Posterior vena cava (tissue), 2 donors: ENCODE measurements around the gene TBL2. TPM values are rescaled to one million over a fixed set of nuclear protein-coding genes. Genes with fewer than 3 reads are reported as not detected.

Experiments
- DNase-seq: peaks from one replicate; pipeline ENCODE4 v3.0.0-alpha.2; 2020; ENCODE audit warnings: low spot score
- intact Hi-C, 2 donors: fragments of 100-400 bp; cut with DNase I; formaldehyde crosslinking; loops; one replicate each; pipeline versions ENCODE4 v1.14.1 to v1.14.2; 2022 to 2023
- total RNA-seq, 2 donors: library from RNA; stranded (reverse); fragmentation: NEBNext Ultra II Directional; extraction: Animal tissue kit (Norgen Biotek cat#: 25700); gene quantifications; one replicate each; pipeline ENCODE4 v1.2.1, GENCODE V29; 2021
- donor health status: DM: yes; HTN: yes; CAD: no.
- donor health status: DM: yes; HTN: yes; CAD: no.

TBL2 gene
- total RNA-seq, 2 donors from 2014 or later = 21.7 to 24.4 TPM

DNA sequence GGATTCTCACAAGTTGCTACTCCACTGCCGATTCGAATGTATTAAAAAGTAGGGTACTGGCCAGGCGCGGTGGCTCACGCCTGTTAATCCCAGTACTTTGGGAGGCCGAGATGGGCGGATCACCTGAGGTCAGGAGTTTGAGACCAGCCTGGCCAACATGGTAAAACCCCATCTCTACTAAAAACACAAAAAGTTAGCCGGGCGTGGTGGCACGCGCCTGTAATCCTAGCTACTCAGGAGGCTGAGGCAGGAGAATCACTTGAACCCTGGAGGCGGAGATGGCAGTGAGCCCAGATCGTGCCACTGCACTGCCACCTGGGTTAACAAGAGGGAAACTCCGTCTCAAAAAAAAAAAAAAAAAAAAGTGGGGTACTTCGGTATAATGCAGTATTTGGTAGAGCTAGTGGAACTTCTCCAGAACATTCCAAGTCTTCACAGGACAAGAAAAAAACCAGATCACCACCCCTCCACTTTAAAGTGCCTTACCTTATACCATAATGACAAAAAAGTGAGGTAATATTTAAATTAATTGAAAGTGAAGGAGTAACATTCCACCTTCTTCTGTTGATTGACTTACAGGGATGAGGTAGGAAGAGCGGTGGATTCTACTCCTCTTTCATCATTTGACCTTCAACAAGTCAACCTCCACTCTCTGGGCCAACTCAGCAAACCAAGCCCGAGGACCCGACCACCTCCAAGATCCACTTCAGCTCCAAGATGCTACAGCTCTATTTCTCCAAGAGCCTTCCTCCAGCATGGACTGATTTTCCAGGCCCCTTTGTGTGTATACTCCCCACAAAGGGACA is 58.3 kb downstream of the TBL2 start:
- intact Hi-C loops = loop anchor here in 1 of 2 donors (10.0 kb wide), 1 partner anchor 45 kb away; no protein-coding TSS in a partner anchor
- DNase-seq = peak; percentile 72

GRCh38 chr7:73518470-73518869 is 59.9 kb downstream of the TBL2 start:
- peak; percentile 30 for DNase-seq
- intact Hi-C loops = loop anchor here in 1 of 2 donors (10.0 kb wide), 1 partner anchor 46 kb away; no protein-coding TSS in a partner anchor

Other genes with a start within 250 kb of the TBL2 start
- gene FZD9, start 144.8 kb downstream of the TBL2 start, total RNA-seq = under 1 TPM; 0.19 to 0.38 TPM
- 10 to 100 TPM; 43.5 to 50.6 TPM for gene BAZ1B, start 56.3 kb downstream of the TBL2 start, total RNA-seq
- gene BCL7B, start 20.9 kb downstream of the TBL2 start, total RNA-seq = 10 to 100 TPM; 59.0 to 79.2 TPM
- gene MLXIPL, start 45.9 kb upstream of the TBL2 start, total RNA-seq = 10 to 100 TPM in 1 of 2 donors, 1 to 10 TPM in 1; 3.3 to 14.0 TPM
- 1 to 10 TPM; 1.2 to 2.0 TPM for gene VPS37D, start 89.3 kb upstream of the TBL2 start, total RNA-seq
- 1 to 10 TPM; 6.2 to 7.7 TPM for gene DNAJC30, start 104.9 kb upstream of the TBL2 start, total RNA-seq
- 10 to 100 TPM; 44.6 to 46.6 TPM for gene BUD23, start 105.0 kb upstream of the TBL2 start, total RNA-seq
- gene STX1A, start 141.1 kb upstream of the TBL2 start, total RNA-seq = 1 to 10 TPM; 3.4 to 4.0 TPM
- gene ABHD11, start 160.2 kb upstream of the TBL2 start, total RNA-seq = 1 to 10 TPM; 7.0 to 7.1 TPM
- not detected for gene CLDN3, start 191.7 kb upstream of the TBL2 start, total RNA-seq